CD8-positive, alpha-beta memory T cell (primary cell): ENCODE measurements around the gene SLC35F2. TPM values are rescaled to one million over a fixed set of nuclear protein-coding genes. Genes with fewer than 3 reads are reported as not detected.
A peak's percentile ranks its signal among the peaks of the same experiment; 100 is the strongest.
"Not testable (repeated sequence)": the region's sequence is repeated elsewhere in the genome, so short reads cannot be mapped to it uniquely, and the experiment has no call there.

Experiments used
- CTCF ChIA-PET: fragments of 350-600 bp; sonication (Branson Sonifier 250); formaldehyde crosslinking; loops from one replicate; lab custom pipeline; 2021; ENCODE audit warnings: antibody characterized with exemption; lab: Charles Lee
- POLR2A ChIA-PET: fragments of 350-600 bp; sonication (Branson Sonifier 250); formaldehyde crosslinking; loops from one replicate; lab custom pipeline; 2021; ENCODE audit warnings: antibody characterized with exemption; lab: Charles Lee
- DNase-seq, 5 donors: peaks; one replicate each; pipeline versions ENCODE4 v3.0.0 to v3.0.0-alpha.2; 2020 to 2022; ENCODE audit warnings: mixed read lengths in 1 of 5
- H3K27ac ChIP-seq: one replicate; pipeline ENCODE4 v1.7.0; 2013; ENCODE audit warnings: low read depth, mild to moderate bottlenecking, low read length, moderate library complexity
- H3K27me3 ChIP-seq: 2 replicates; pipeline ENCODE4 v1.7.0; 2013; ENCODE audit warnings: low read length, mild to moderate bottlenecking; ENCODE audit not compliant: insufficient read depth, poor library complexity, severe bottlenecking
- H3K36me3 ChIP-seq: 2 replicates; pipeline ENCODE4 v1.7.0; 2013; ENCODE audit warnings: mild to moderate bottlenecking, low read length, moderate library complexity; ENCODE audit not compliant: insufficient read depth
- H3K4me1 ChIP-seq: 2 replicates; pipeline ENCODE4 v1.7.0; 2013; ENCODE audit warnings: mild to moderate bottlenecking, low read length, moderate library complexity; ENCODE audit not compliant: insufficient read depth
- H3K4me3 ChIP-seq: 2 replicates; pipeline ENCODE4 v1.7.0; 2013; ENCODE audit warnings: mild to moderate bottlenecking, low read length
- H3K9me3 ChIP-seq: 2 replicates; pipeline ENCODE4 v1.7.0; 2013; ENCODE audit warnings: mild to moderate bottlenecking, low read length
- H3K27ac Mint-ChIP-seq, 8 donors: one replicate each; pipeline ENCODE4 v1.8.0; 2020 to 2021; ENCODE audit warnings: mixed read lengths in 8 of 8, mild to moderate bottlenecking in 6 of 8, inconsistent platforms in 3 of 8, moderate library complexity in 3 of 8
- H3K27me3 Mint-ChIP-seq, 2 donors: one replicate each; pipeline ENCODE4 v1.8.0; 2020 to 2021; ENCODE audit warnings: mixed read lengths in 2 of 2, mild to moderate bottlenecking in 1 of 2, moderate library complexity in 1 of 2
- H3K36me3 Mint-ChIP-seq, 3 donors: one replicate each; pipeline ENCODE4 v1.8.0; 2020 to 2021; ENCODE audit warnings: mixed read lengths in 3 of 3, inconsistent platforms in 1 of 3, mild to moderate bottlenecking in 1 of 3
- H3K4me1 Mint-ChIP-seq, 3 donors: one replicate each; pipeline ENCODE4 v1.8.0; 2020 to 2021; ENCODE audit warnings: mixed read lengths in 3 of 3, inconsistent platforms in 1 of 3, mild to moderate bottlenecking in 1 of 3
- H3K4me3 Mint-ChIP-seq, 7 donors: one replicate each; pipeline ENCODE4 v1.8.0; 2020 to 2021; ENCODE audit warnings: mixed read lengths in 7 of 7, mild to moderate bottlenecking in 6 of 7, moderate library complexity in 4 of 7, inconsistent platforms in 2 of 7
- H3K9me3 Mint-ChIP-seq, 5 donors: one replicate each; pipeline ENCODE4 v1.8.0; 2020 to 2022; ENCODE audit warnings: mixed read lengths in 5 of 5, mild to moderate bottlenecking in 3 of 5, moderate library complexity in 2 of 5, inconsistent platforms in 1 of 5
- polyA plus RNA-seq: library from polyadenylated mRNA; unstranded; fragments of 300-500 nt; fragmentation: Illumina TruSeq; gene quantifications from one replicate; pipeline ENCODE4 v1.2.3, GENCODE V29; 2021
- total RNA-seq, 2 experiments: library from RNA; stranded (reverse); gene quantifications; one replicate each; pipeline ENCODE4 v1.2.3, GENCODE V29; 2021

Gene SLC35F2, protein sequence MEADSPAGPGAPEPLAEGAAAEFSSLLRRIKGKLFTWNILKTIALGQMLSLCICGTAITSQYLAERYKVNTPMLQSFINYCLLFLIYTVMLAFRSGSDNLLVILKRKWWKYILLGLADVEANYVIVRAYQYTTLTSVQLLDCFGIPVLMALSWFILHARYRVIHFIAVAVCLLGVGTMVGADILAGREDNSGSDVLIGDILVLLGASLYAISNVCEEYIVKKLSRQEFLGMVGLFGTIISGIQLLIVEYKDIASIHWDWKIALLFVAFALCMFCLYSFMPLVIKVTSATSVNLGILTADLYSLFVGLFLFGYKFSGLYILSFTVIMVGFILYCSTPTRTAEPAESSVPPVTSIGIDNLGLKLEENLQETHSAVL
- total RNA-seq, result 10 to 100 TPM; 32.0 to 34.5 TPM
- polyA plus RNA-seq, result 11.6 TPM

DNA sequence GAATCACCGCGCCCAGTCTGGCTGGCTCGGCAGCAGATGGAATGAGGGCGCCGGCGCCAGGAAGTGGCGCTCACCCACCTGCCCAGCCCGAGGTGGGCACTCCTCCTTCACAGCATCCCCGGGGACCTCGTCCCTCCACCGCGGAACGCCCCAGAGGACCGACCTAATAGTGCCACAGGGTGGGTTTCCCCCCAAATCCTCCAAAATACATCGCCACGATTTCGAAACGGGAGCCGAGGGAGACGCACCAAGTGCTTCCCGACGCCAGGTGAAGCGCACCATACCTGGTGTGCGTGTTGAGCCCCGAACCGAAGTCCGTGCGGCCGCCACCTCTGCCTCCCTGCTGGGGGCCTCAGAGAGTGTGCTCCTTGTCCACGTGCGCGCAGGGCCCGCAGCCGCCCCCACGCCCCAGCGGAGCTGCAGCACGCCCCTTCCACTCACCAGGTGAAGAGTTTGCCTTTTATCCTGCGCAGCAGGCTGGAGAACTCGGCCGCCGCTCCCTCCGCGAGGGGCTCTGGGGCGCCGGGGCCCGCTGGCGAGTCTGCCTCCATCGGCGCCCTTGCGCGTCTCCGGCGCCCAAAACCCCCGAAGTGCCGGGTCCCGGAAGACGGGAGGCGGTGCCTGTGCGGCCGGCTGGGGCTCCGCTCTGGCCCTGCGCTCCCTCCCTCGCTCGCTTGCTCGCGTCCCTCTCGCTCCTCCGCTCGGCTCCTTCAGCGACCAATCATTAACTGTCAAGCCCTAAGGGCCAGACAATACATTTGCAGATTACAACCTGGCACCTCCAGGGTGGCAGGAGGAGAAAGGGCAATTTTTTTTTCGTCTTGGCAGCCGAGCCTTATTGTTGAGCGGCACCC lies at the start of gene SLC35F2:
Gene SLC35F2, minus strand, starts transcription at position 571 of the 854 bp plus-strand sequence. Its CDS starts 20 bp downstream, at position 551.
- DNase-seq, result peak; percentile 45 to 74 (median 56)
- peaks cover 0 to 9% (median 0%) of the 10 kb centered on the region in 3 donors for H3K36me3 Mint-ChIP-seq
- H3K4me1 Mint-ChIP-seq, result peaks cover 20 to 39% (median 31%) of the 10 kb centered on the region in 3 donors
- peak within 1 kb of the TSS; percentile 93 to 100 (median 97) for H3K4me3 Mint-ChIP-seq
- H3K27ac Mint-ChIP-seq, result peak within 1 kb of the TSS; percentile 63 to 97 (median 90)
- H3K9me3 Mint-ChIP-seq, result no peaks in the 10 kb centered on the region
- H3K27ac ChIP-seq, result peak within 1 kb of the TSS; percentile 36
- POLR2A ChIA-PET, result no interaction called here
- peaks cover 3% of the 10 kb centered on the region for H3K4me1 ChIP-seq
- H3K27me3 ChIP-seq, result no peaks in the 10 kb centered on the region
- H3K27me3 Mint-ChIP-seq, result peaks cover 0 to 4% of the 10 kb centered on the region in 2 donors
- H3K36me3 ChIP-seq, result no peaks in the 10 kb centered on the region
- CTCF ChIA-PET, result no interaction called here
- H3K9me3 ChIP-seq, result no peaks in the 10 kb centered on the region
- H3K4me3 ChIP-seq, result peak within 1 kb of the TSS; percentile 74

DNA sequence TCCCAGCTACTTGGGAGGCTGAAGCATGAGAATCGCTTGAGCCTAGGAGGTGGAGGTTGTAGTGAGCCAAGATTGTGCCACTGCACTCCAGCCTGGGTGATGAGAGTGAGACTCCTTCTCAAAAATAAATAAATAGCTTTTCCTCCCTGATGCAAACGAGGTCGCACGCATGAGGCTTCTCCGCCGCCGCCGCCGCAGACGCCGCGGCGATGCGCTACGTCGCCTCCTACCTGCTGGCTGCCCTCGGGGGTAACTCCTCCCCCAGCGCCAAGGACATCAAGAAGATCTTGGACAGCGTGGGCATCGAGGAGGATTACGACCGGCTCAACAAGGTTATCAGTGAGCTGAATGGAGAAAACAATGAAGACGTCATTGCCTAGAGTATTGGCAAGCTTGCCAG lies 49.6 kb upstream of the SLC35F2 start:
- Histone ChIP-seq H3K36me3 (no peaks in the 10 kb centered on the region), H3K27ac (no peak overlapping the region), H3K4me1 (no peaks in the 10 kb centered on the region), H3K27me3 (no peaks in the 10 kb centered on the region), H3K9me3 (no peaks in the 10 kb centered on the region), H3K4me3 (no peak overlapping the region)
- CTCF ChIA-PET, result no interaction called here
- no peaks in the 10 kb centered on the region for H3K4me1 Mint-ChIP-seq
- peaks cover 18 to 26% of the 10 kb centered on the region in 2 donors for H3K27me3 Mint-ChIP-seq
- POLR2A ChIA-PET, result no interaction called here
- H3K36me3 Mint-ChIP-seq, result no peaks in the 10 kb centered on the region
- no peaks in the 10 kb centered on the region for H3K9me3 Mint-ChIP-seq
- H3K27ac Mint-ChIP-seq, result no peak overlapping the region
- DNase-seq, result no peak
- H3K4me3 Mint-ChIP-seq, result no peak overlapping the region

DNA sequence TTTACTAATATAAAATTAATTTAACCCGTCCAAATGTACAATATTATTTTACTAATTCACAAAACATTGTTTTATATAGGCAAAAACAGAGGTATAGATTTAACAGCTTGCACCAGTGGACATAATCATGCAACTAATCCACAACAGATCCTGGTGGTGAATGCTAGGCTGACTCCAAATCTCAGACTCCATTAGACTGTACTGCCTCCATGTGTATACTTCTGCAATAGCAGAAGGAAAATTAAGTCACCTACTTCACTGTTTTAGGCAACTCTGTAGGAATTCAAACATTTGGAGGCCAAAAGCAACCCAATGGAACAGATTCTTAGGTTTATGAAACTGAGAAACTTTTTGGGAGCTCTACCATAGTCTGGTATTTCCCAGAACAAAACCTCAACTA lies 39.7 kb upstream of the SLC35F2 start:
- Histone ChIP-seq H3K36me3 (no peaks in the 10 kb centered on the region), H3K9me3 (no peaks in the 10 kb centered on the region), H3K27ac (no peak overlapping the region), H3K4me1 (no peaks in the 10 kb centered on the region), H3K4me3 (no peak overlapping the region), H3K27me3 (no peaks in the 10 kb centered on the region)
- H3K27me3 Mint-ChIP-seq, result peaks cover 0 to 7% of the 10 kb centered on the region in 2 donors
- ChIA-PET POLR2A (no interaction called here), CTCF (no interaction called here)
- peak in 1 of 5 donors; percentile 6 for DNase-seq
- no peaks in the 10 kb centered on the region for H3K36me3 Mint-ChIP-seq
- H3K27ac Mint-ChIP-seq, result no peak overlapping the region
- H3K4me3 Mint-ChIP-seq, result no peak overlapping the region
- no peaks in the 10 kb centered on the region for H3K9me3 Mint-ChIP-seq
- no peaks in the 10 kb centered on the region for H3K4me1 Mint-ChIP-seq

DNA sequence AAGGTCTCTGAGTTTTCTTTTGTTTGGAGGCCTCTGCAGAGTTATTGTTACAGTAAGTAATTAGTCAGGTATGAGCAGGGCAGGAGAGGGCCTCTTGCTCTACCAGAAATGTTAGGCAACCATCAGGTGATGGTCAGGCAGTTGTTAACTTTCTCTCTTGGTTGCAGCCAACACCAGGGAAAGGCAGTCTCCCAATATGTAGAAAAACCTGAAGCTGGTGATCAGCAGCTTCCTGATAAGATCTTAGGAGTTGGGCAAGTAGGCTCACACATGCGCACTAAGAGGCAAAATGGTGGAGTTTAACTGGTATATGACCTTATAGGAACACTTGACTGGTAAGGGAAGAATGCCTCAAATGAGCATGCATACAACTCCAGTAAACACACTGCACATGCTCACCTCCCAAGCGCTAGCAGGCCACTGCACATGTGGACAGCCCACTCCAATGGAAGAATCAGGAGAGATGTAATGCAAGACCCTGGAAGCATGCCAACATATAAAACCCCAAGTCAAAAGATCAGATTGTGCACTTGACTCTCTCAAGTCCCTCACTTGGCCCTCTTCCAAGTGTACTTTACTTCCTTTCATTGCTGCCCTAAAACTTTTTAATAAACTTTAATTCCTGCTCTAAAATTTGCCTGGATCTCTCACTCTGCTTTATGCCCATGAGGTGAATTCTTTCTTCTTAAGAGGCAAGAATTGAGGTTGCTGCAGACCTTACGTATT lies 23.7 kb upstream of the SLC35F2 start:
- Histone ChIP-seq H3K4me1 (no peaks in the 10 kb centered on the region), H3K27me3 (no peaks in the 10 kb centered on the region), H3K9me3 (no peaks in the 10 kb centered on the region), H3K4me3 (no peak overlapping the region), H3K27ac (no peak overlapping the region), H3K36me3 (no peaks in the 10 kb centered on the region)
- H3K4me3 Mint-ChIP-seq, result no peak overlapping the region
- H3K4me1 Mint-ChIP-seq, result no peaks in the 10 kb centered on the region
- CTCF ChIA-PET, result no interaction called here
- H3K36me3 Mint-ChIP-seq, result peaks cover 0 to 2% (median 0%) of the 10 kb centered on the region in 3 donors
- no peak for DNase-seq
- H3K27ac Mint-ChIP-seq, result no peak overlapping the region
- H3K9me3 Mint-ChIP-seq, result no peaks in the 10 kb centered on the region
- H3K27me3 Mint-ChIP-seq, result peaks cover 18 to 33% of the 10 kb centered on the region in 2 donors
- POLR2A ChIA-PET, result no interaction called here

DNA sequence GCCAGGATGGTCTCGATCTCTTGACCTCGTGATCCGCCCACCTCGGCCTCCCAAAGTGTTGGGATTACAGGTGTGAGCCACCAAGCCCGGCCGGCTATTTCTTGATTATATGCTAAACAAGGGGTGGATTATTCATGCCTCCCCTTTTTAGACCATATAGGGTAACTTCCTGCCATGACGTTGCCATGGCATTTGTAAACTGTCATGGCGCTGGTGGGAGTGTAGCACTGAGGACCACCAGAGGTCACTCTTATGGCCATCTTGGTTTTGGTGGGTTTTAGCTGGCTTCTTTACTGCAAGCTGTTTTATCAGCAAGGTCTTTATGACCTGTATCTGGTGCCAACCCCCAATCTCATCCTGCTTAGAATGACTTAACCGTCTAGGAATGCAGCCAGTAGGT lies 22.9 kb upstream of the SLC35F2 start:
- H3K9me3 Mint-ChIP-seq, H3K36me3 Mint-ChIP-seq, H3K4me1 ChIP-seq, H3K4me3 Mint-ChIP-seq, H3K4me1 Mint-ChIP-seq, H3K27me3 ChIP-seq, CTCF ChIA-PET, H3K27ac Mint-ChIP-seq, DNase-seq, H3K4me3 ChIP-seq, H3K27ac ChIP-seq, H3K36me3 ChIP-seq, POLR2A ChIA-PET, H3K9me3 ChIP-seq: not testable (repeated sequence)
- peaks cover 14 to 28% of the 10 kb centered on the region in 2 donors for H3K27me3 Mint-ChIP-seq

DNA sequence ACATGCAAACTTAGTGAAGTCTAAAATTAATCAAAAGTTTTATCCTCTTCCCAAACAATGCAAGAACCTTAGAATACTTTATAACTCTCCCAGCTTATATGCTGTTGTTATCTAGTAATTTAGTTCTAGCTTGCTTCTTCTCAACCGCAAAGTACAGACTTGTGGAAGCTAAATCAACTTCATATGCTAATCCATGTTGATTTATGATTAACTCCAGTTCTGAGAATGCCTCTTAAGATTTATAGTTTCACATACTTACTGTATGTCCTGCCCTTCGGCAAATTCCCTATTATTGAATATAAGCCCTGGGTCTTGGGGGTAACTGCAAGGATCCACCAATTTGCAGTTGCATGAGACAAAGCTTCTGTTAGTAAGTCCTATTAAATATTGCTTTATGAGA lies 17.6 kb upstream of the SLC35F2 start:
- H3K36me3 ChIP-seq, result no peaks in the 10 kb centered on the region
- CTCF ChIA-PET, result no interaction called here

DNA sequence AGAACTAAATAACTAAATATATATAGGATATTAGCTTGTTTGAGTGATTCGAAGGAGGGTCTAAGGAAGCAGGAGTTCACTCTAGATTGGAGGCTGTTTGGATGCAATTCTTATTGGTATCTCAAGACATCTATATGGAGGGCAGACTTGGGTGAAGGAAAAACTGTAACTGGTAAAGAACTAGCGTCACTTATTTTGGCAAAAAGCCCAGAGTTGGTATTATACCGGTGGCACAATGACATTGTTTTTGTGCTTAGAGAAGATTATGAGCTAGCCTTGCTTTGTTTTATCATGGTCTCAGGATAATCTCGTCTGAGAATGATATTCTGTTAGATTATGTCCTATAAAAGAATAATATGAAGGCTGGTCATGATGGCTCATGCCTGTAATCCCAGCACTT lies 6.0 kb upstream of the SLC35F2 start:
- Mint-ChIP-seq H3K4me3 (no peak overlapping the region), H3K27me3 (peaks cover 2 to 4% of the 10 kb centered on the region in 2 donors), H3K36me3 (no peaks in the 10 kb centered on the region), H3K27ac (peak overlapping the region in 1 of 8 donors; percentile 52), H3K4me1 (peaks cover 3 to 5% (median 3%) of the 10 kb centered on the region in 3 donors), H3K9me3 (no peaks in the 10 kb centered on the region)
- no peaks in the 10 kb centered on the region for H3K9me3 ChIP-seq
- H3K4me1 ChIP-seq, result no peaks in the 10 kb centered on the region
- no peaks in the 10 kb centered on the region for H3K27me3 ChIP-seq
- no peaks in the 10 kb centered on the region for H3K36me3 ChIP-seq
- no peak overlapping the region for H3K4me3 ChIP-seq
- DNase-seq, result no peak
- H3K27ac ChIP-seq, result no peak overlapping the region
- ChIA-PET POLR2A (no interaction called here), CTCF (interaction anchor here (2.1 kb wide), 1 partner anchor 10 kb away, joined by 4 read pairs; no protein-coding TSS in a partner anchor)

More for the DNA sequence above, 17.6 kb upstream of the SLC35F2 start:
- no peaks in the 10 kb centered on the region for H3K4me1 Mint-ChIP-seq
- POLR2A ChIA-PET, result no interaction called here
- H3K27ac Mint-ChIP-seq, result no peak overlapping the region
- no peaks in the 10 kb centered on the region for H3K9me3 ChIP-seq
- no peaks in the 10 kb centered on the region for H3K4me1 ChIP-seq
- H3K27me3 ChIP-seq, result no peaks in the 10 kb centered on the region
- H3K4me3 ChIP-seq, result no peak overlapping the region
- H3K36me3 Mint-ChIP-seq, result no peaks in the 10 kb centered on the region
- no peak overlapping the region for H3K27ac ChIP-seq
- H3K9me3 Mint-ChIP-seq, result no peaks in the 10 kb centered on the region
- no peak for DNase-seq
- peaks cover 9 to 10% of the 10 kb centered on the region in 2 donors for H3K27me3 Mint-ChIP-seq
- H3K4me3 Mint-ChIP-seq, result no peak overlapping the region
